LNCaP clone FGC (cell line): Measurements from ENCODE around the gene CHIC2.

Experiments used
- DNase-seq: peaks from one replicate; pipeline ENCODE4 v3.0.0-alpha.2; 2011; ENCODE audit warnings: low read depth
- H3K4me3 ChIP-seq: 2 replicates; pipeline ENCODE4 v1.5.1; 2011; ENCODE audit warnings: mild to moderate bottlenecking, low read depth, low read length, control low read depth
- TF ChIP-seq, protein P1 (sequence below): IDR thresholded peaks from 2 replicates; pipeline ENCODE4 v1.5.1; 2012; ENCODE audit warnings: mild to moderate bottlenecking; ENCODE audit not compliant: control insufficient read depth, insufficient read depth; ENCODE audit errors: extremely low read depth

Gene CHIC2

DNA sequence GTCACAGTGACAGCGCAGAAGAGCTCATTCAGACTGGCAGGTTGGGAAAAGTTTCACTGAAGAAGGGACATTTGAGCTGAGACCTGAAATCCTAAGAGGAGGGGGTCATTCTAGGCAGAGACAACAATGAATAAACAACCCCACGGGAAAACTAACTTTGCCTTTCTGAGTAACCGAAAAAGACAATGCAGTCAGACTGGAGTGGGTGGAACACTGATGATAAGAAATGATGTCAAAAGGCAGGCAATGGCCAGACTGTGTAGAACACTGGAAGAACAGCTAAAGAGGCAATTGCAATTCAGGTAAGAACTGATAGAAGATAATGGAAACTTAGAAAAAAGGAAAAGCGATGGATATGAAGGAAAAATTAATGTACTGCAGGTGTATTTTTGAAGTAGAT is 73.8 kb downstream of the CHIC2 start:
- TF ChIP-seq, protein P1, sequence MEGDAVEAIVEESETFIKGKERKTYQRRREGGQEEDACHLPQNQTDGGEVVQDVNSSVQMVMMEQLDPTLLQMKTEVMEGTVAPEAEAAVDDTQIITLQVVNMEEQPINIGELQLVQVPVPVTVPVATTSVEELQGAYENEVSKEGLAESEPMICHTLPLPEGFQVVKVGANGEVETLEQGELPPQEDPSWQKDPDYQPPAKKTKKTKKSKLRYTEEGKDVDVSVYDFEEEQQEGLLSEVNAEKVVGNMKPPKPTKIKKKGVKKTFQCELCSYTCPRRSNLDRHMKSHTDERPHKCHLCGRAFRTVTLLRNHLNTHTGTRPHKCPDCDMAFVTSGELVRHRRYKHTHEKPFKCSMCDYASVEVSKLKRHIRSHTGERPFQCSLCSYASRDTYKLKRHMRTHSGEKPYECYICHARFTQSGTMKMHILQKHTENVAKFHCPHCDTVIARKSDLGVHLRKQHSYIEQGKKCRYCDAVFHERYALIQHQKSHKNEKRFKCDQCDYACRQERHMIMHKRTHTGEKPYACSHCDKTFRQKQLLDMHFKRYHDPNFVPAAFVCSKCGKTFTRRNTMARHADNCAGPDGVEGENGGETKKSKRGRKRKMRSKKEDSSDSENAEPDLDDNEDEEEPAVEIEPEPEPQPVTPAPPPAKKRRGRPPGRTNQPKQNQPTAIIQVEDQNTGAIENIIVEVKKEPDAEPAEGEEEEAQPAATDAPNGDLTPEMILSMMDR: no peak
- no peak for DNase-seq
- no peak overlapping the region for H3K4me3 ChIP-seq

DNA sequence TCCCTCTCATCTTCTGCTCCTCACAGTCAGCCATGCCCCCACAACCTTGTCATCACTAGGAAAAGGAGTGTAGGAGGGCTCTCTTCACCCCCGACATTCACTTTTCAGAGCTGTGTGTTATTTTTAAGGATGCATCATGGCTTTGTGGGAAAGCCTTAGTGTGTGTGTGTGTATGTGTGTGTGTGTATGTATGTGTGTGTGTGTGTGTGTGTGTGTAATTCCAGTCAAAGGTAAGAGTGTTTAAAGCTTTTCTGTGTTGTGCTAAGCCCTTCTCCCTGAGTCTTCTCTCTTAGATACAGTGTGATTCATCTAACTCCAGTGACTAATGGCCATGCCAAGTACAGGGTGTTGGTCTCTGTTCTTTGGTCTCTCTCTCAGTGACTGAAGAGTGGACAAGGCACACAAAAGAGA is 76.6 kb downstream of the CHIC2 start:
- no peak overlapping the region for H3K4me3 ChIP-seq
- TF ChIP-seq, protein P1: no peak
- no peak for DNase-seq

GRCh38 chr4:53986062-53986461 is 78.3 kb downstream of the CHIC2 start:
- no peak overlapping the region for H3K4me3 ChIP-seq
- DNase-seq: no peak
- TF ChIP-seq, protein P1: no peak

DNA sequence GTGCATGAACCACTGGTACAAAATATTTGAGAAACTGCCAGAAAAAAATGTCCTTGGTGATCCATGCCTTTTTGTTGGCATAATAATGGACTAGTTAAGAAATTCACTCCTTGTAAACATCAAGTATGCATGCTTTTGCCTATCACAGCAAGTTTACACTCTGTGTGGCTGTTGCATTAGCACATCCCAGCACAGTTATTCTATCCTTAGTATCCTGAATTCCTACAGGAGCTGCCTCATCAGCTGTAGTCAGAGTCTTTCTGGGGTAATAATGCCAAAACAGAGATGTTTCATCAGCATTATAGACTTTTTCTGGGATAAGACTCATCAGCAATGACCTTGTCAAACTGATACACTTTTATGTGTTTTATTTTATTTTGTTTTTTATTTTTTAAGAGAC is 82.8 kb downstream of the CHIC2 start:
- no peak for DNase-seq
- H3K4me3 ChIP-seq: no peak overlapping the region
- TF ChIP-seq, protein P1: no peak

DNA sequence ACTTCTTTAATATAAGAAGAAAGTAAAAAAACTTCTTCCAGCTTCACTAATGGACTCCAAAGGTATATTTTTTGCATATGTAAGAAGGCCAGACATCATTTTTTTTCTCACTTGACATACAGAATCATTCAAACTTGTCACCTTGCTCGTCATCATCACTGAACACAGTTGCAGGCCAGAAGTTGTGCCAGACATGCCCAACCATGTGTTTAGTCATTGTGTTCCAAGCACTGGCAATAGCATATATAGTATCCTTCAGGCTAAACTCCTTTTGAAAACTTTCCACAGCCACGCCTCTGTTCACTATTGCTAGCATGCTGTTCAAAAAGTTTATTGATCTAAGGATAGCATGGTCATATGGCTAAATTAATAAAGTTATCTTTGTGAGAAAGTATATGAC is 83.3 kb downstream of the CHIC2 start:
- DNase-seq: no peak
- TF ChIP-seq, protein P1: no peak
- H3K4me3 ChIP-seq: no peak overlapping the region

DNA sequence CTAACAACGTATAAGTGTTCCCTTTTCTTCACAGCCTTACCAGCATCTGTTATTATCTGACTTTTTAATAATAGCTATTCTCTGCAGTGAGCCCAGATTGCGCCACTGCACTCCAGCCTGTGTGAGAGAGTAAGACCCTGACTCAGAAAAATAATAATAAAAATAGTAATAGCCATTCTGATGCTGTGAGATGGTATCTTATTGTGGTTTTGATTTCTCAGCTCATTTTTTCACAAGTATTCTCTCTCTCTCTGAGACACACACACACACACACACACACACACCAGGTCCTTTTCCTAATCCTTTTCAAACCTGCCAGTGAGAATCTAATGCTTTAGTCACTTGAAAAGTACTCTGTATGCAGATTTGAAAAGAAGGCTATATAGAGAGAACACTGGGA is 89.8 kb downstream of the CHIC2 start:
- TF ChIP-seq, protein P1: no peak
- no peak overlapping the region for H3K4me3 ChIP-seq
- DNase-seq: no peak

GRCh38 chr4:53967986-53968385 is 96.4 kb downstream of the CHIC2 start:
- H3K4me3 ChIP-seq: no peak overlapping the region
- TF ChIP-seq, protein P1: no peak
- no peak for DNase-seq
